Amygdala (tissue), 56 donors: ENCODE results near the gene IPO5.

Source experiments
- DNase-seq, 56 donors: peaks; one replicate each; lab custom pipeline; 2025; lab: John Stamatoyannopoulos, UW

Gene IPO5

GRCh38 chr13:97953376-97953970 is at the start of gene IPO5:
IPO5 (plus strand) TSS chr13:97953675; CDS start chr13:97976697, 23,022 bp downstream.
- no peak for DNase-seq

- no peak for DNase-seq
Measured at GRCh38 chr13:97904059-97904458, 49.4 kb upstream of the IPO5 start.

GRCh38 chr13:97905517-97905916 is 48.0 kb upstream of the IPO5 start:
- no peak for DNase-seq

DNA sequence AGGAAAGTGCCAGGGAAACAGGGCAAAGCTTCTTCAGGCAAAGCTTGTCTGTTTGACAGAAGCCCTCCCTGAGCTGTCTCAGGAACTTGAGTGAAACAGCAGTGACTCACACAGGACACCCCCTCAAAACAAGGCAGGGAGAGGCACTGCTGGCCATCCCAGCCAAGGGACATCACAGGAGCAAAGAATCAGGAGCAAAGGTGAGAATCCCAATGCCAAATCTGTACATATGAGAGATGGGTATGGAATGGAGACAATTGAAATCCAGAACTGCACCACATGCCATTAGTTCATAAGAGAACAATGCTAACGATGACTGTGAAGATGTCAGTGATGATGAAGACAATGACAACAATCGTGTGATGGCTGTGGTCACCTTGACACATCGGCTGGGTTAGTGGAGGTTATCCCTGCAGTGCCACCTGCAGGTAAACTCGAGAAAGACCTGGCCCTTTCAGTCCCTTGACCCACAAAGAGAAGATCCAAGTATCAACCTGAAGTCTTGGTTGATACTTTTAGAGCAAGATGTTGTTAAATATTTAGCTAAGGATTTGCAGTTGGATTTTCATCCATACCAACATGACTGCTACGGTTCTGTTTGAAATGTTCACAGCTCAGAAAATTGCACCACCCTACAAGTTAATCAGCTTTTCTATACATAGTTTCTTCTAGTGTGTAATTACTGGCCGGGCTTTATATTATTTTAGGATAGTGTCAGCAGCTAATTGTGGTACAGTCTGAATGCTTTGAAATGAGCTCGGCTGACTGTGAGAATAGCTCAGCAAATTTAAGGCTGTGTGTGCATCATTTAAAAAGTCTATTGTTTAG is 42.0 kb upstream of the IPO5 start:
- DNase-seq, result no peak

- no peak for DNase-seq
Measured at GRCh38 chr13:97912139-97912535, 41.3 kb upstream of the IPO5 start.

DNA sequence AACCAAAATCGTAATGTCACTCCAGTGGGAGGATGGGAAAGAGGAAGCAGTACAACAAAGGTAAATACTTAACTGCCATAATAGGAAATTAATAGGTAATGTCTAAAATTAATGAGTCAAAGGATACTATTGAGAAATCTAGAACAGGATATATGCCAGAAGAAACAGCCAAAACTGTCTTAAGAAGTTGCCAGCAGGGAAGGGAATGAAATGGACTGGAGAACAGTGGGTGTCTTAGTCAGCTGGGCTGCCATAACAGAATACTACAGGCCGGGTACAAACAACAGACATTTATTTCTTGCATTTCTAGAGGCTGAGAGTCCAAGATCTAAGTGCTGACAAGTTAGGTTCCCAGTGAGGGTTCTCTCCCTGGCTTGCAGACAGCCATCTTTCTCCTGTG is 40.3 kb upstream of the IPO5 start:
- no peak for DNase-seq

- no peak for DNase-seq
Measured at GRCh38 chr13:97914540-97914939, 38.9 kb upstream of the IPO5 start.

- no peak for DNase-seq
Measured at GRCh38 chr13:97921176-97921816, 32.2 kb upstream of the IPO5 start.

DNA sequence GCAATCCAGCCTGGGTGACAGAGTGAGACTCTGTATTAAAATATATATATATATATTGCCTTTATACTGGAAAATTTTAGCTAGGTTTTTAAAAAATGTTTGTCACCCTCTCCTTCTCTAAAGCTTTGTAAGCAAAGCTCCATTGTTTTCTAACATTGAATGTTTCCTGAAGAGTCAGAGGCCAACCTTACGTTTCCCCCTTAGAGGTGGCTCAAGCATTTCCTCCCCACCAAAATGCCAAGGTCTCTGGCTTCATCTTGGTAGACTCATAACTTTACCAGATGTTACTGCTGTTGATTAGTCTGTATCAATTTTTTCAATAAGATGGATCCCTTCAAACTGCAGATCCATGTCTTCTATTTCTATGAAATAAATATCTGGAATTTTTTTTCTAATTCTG is 25.2 kb upstream of the IPO5 start:
- DNase-seq, result no peak

GRCh38 chr13:97932036-97932435 is 21.4 kb upstream of the IPO5 start:
- DNase-seq, result no peak

DNA sequence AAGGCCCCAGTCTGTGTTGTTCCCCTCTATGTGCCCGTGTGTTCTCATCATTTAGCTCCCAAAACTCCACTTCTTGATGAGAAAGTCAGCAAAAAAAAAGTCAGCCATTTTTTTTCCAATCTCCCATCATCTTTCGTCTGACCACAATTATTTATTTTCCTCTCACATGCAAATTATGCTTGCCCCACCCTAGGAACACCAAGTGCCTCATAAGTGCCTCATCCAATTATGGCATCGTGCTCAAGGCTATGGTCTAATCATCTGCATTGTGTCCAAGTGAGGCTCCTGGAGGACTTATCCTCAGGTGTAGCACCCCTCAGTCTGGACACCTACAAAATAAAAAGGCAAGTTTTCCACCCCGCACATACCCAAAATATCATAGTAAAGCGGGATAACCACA is 20.8 kb upstream of the IPO5 start:
- DNase-seq, result no peak

DNA sequence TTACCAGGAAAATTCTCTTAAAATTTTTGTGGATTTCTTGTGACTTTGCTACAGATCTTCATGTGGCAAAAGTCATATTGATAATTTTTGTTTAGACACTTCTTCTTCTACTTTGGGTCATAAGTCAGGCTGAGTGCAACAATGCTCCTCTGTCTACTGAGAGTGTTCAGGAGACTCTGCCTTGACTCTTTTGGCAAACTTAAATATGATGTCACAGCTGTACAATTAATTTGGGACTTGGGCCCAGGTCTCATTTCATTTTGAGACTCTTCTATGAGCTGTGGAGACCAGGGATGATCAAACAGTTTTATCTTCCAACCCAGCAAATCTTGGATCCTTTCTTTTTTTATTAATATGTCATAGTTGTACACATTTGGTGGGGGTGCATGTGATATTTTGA is 19.7 kb upstream of the IPO5 start:
- DNase-seq, result no peak

DNA sequence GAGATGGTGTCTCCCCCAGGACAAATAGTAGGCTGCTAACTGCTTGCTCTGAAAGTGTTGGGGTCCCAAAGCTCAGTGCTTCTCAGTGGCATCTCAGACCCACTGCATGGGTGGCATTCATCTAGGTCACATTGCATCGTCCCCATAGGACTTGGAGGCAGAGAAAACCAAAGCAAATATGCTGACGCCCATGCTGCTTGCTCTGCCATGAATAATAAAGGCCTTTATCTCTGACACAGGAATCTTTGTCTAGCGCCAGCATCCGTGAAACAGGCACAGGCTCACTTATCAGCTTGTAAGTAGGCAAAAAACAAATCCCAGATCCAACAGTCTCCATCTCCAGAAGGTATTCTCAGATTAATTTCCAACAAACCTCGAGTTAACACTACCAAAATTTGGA is 18.9 kb upstream of the IPO5 start:
- DNase-seq, result peak in 14 of 56 donors; percentile 3 to 35 (median 10)

GRCh38 chr13:97935071-97935470 is 18.4 kb upstream of the IPO5 start:
- no peak for DNase-seq

DNA sequence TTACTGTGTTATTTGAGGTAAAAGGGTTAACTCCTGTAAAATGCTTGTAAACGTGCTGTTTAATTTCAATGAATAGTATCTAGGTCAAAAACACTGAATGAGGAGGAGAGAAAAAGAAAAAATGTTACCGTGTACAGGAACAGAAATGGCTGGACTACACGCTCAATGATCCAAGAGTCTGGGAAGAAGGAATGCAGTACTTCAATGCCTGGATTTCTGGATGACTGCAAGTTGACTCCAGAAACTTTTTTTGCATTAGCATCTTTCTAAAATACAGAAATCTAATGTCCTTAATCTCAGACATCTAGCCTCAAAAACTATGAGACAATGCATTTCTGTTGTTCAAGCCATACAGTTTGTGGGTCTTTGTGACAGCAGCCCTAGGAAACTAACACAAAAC is 17.4 kb upstream of the IPO5 start:
- DNase-seq, result no peak

- DNase-seq, result peak in 7 of 56 donors; percentile 1 to 23 (median 6)
Measured at GRCh38 chr13:97938706-97939475, 14.6 kb upstream of the IPO5 start.

DNA sequence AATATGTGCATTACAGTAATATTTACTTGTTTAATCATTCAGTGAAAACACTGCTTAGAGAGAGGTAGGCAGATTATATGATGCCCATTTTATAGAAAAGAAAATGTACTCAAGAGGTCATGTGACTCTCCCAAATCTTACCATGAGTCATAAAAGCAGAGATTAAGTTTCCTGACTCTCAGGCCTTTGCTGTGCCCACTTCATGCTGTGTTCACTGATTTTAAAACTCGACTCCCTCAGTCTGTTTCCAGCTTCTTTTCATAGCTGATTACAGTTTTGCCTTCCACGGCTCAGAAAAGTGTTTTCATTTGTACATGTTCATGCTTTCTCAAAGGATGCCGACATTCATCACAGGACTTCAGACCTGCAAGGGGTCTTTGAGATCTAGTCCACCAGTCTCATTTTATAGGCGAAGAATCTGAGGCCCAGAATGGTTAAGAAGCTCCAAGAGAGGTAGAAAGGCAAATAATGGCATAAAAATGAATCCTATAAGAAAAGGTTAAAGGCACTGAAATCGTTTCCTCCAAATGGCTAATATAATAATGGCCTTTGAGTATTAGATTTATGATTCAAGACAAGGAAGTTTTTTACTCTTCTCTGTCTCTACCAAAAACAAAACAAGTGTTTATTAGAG is 9.0 kb upstream of the IPO5 start:
- no peak for DNase-seq

DNA sequence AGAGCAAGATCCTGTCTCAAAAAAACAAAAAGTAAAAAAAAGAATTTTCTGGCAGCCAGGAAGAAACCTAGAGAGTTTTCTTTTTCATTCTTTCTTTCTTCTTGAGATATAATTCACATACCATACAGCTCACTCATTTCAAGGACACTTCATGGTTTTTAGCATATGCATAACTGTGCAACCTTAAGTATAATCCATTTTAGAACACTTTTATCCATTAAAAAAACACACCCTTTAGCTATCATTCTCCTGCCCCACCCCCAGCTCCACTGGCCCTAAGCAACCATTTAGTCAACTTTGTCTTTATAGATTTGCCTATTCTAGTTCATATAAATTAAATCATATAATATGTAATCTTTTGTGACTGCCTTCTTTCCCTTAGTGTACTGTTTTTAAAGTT is 8.1 kb upstream of the IPO5 start:
- no peak for DNase-seq

DNA sequence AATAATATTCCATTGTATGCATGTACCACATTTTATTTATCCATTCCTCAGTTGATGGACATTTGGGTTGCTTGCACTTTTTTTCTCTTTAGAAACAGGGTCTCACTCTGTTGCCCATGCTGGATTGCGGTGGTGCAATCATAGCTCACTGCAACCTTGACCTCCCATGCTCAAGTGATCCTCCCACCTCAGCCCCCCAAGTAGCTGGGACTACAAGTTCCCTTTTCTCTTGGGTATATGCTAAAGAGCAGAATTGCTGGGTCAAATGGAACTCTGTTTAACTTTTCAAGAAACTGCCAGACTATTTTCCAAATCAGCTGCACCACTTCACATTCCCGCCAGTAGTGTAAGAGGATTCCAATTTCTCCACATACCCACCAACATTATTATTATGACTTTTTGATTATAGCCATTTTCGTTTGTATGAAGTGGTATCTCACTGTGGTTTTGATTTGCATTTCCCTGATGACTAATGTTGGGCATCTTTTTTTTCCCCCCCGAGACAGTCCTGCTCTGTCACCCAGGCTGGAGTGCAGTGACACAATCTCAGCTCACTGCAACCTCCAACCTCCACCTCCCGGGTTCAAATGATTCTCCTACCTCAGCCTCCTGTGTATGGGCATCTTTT is 7.6 kb upstream of the IPO5 start:
- DNase-seq, result no peak

DNA sequence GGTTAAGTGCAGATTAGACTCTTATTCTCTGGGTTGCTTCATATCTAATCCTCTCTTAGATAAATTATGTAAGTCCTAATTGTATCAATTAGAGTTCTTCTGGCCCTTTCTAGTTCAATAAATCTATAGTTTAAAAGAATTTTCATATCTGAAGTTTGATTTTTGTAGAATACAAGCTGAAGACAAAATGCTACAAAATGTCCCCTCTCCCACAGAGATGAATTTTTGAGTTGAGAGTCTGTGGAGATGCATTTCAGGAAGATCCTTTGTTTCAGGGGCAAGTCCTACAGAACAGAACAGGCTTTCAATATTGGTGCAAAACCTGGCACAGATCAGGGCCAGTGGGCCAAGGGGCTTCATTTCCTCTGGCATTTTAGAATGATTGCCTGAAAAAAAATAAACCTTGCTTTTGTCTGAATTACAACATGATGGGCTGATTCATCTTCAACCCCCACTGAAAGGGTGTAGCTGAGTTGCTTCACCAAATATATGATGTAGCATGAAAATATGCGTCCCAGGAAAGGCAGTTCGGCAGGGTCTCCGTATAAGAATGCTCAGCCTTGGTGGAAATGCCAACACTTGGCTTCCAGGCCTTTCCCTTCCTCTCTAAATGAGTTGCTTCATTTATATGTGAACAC is 6.4 kb upstream of the IPO5 start:
- no peak for DNase-seq
